ENCODE measurements around the gene QSER1. TPM values are rescaled to one million over a fixed set of nuclear protein-coding genes. Genes with fewer than 3 reads are reported as not detected.

The QSER1 gene
- total and polyA plus RNA-seq, 2 experiments from 2014 or later: 4.5 to 32.1 TPM

DNA sequence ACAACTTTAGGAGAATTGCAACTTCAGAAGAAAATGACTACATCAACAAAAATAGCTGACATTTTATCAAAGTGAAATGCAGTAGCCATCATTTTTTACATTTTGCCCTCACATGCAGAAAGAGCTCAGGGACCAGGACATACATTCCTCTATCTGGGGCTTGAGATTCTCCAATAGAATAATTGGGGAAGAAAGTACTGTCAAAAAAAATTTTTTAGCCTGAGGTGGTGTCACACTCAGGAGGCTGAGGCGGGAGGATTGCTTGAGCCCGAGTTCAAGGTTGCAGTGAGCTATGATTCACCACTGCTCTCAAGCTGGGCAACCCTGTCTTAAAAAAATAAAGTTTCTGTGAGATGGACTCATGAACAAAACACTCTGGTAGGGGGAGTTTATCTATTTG lies 90.9 kb downstream of the QSER1 start:
- no peak for DNase-seq (ENCODE audit: low read depth in 1 of 2, low spot score in 1 of 2)
- Histone ChIP-seq H3K27me3 (no peaks in the 10 kb centered on the region), H3K27ac (no peak overlapping the region), H3K4me3 (no peak overlapping the region), H3K36me3 (no peaks in the 10 kb centered on the region), H3K4me1 (ENCODE audit: low read depth) (no peaks in the 10 kb centered on the region), H3K9me3 (ENCODE audit: low read depth) (no peaks in the 10 kb centered on the region)
- TF ChIP-seq, protein P1, sequence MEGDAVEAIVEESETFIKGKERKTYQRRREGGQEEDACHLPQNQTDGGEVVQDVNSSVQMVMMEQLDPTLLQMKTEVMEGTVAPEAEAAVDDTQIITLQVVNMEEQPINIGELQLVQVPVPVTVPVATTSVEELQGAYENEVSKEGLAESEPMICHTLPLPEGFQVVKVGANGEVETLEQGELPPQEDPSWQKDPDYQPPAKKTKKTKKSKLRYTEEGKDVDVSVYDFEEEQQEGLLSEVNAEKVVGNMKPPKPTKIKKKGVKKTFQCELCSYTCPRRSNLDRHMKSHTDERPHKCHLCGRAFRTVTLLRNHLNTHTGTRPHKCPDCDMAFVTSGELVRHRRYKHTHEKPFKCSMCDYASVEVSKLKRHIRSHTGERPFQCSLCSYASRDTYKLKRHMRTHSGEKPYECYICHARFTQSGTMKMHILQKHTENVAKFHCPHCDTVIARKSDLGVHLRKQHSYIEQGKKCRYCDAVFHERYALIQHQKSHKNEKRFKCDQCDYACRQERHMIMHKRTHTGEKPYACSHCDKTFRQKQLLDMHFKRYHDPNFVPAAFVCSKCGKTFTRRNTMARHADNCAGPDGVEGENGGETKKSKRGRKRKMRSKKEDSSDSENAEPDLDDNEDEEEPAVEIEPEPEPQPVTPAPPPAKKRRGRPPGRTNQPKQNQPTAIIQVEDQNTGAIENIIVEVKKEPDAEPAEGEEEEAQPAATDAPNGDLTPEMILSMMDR (IDR thresholded peaks at IDR 0.05; ENCODE audit: low read depth, low read length): no peak

GRCh38 chr11:32985600-32985999 lies 93.0 kb downstream of the QSER1 start:
- TF ChIP-seq, protein P1 (IDR thresholded peaks at IDR 0.05; ENCODE audit: low read depth, low read length): no peak
- Histone ChIP-seq H3K27me3 (no peaks in the 10 kb centered on the region), H3K4me3 (no peak overlapping the region), H3K9me3 (ENCODE audit: low read depth) (no peaks in the 10 kb centered on the region), H3K27ac (no peak overlapping the region), H3K36me3 (no peaks in the 10 kb centered on the region), H3K4me1 (ENCODE audit: low read depth) (no peaks in the 10 kb centered on the region)
- DNase-seq (ENCODE audit: low read depth in 1 of 2, low spot score in 1 of 2): no peak

GRCh38 chr11:32987851-32988250 lies 95.2 kb downstream of the QSER1 start:
- DNase-seq (ENCODE audit: low read depth in 1 of 2, low spot score in 1 of 2): no peak
- H3K27me3 ChIP-seq: no peaks in the 10 kb centered on the region
- TF ChIP-seq, protein P1 (IDR thresholded peaks at IDR 0.05; ENCODE audit: low read depth, low read length): no peak
- H3K4me1 ChIP-seq (ENCODE audit: low read depth): no peaks in the 10 kb centered on the region
- H3K4me3 ChIP-seq: no peak overlapping the region
- no peak overlapping the region for H3K27ac ChIP-seq
- H3K36me3 ChIP-seq: no peaks in the 10 kb centered on the region
- no peaks in the 10 kb centered on the region for H3K9me3 ChIP-seq (ENCODE audit: low read depth)

GRCh38 chr11:32990481-32990880 lies 97.9 kb downstream of the QSER1 start:
- H3K4me3 ChIP-seq: no peak overlapping the region
- H3K27me3 ChIP-seq: no peaks in the 10 kb centered on the region
- TF ChIP-seq, protein P1 (IDR thresholded peaks at IDR 0.05; ENCODE audit: low read depth, low read length): no peak
- H3K27ac ChIP-seq: no peak overlapping the region
- no peaks in the 10 kb centered on the region for H3K4me1 ChIP-seq (ENCODE audit: low read depth)
- DNase-seq (ENCODE audit: low read depth in 1 of 2, low spot score in 1 of 2): no peak
- H3K36me3 ChIP-seq: no peaks in the 10 kb centered on the region
- no peaks in the 10 kb centered on the region for H3K9me3 ChIP-seq (ENCODE audit: low read depth)

- Histone ChIP-seq H3K9me3 (ENCODE audit: low read depth) (no peaks in the 10 kb centered on the region), H3K36me3 (no peaks in the 10 kb centered on the region), H3K27me3 (no peaks in the 10 kb centered on the region), H3K4me3 (no peak overlapping the region), H3K4me1 (ENCODE audit: low read depth) (no peaks in the 10 kb centered on the region), H3K27ac (no peak overlapping the region)
- TF ChIP-seq, protein P1 (IDR thresholded peaks at IDR 0.05; ENCODE audit: low read depth, low read length): no peak
- DNase-seq (ENCODE audit: low read depth in 1 of 2, low spot score in 1 of 2): no peak
Observed at GRCh38 chr11:32991427-32991826, 98.8 kb downstream of the QSER1 start.

GRCh38 chr11:32991898-32992297 lies 99.3 kb downstream of the QSER1 start:
- no peaks in the 10 kb centered on the region for H3K4me1 ChIP-seq (ENCODE audit: low read depth)
- H3K27ac ChIP-seq: no peak overlapping the region
- H3K4me3 ChIP-seq: no peak overlapping the region
- DNase-seq (ENCODE audit: low read depth in 1 of 2, low spot score in 1 of 2): no peak
- TF ChIP-seq, protein P1 (IDR thresholded peaks at IDR 0.05; ENCODE audit: low read depth, low read length): no peak
- H3K27me3 ChIP-seq: no peaks in the 10 kb centered on the region
- no peaks in the 10 kb centered on the region for H3K36me3 ChIP-seq
- H3K9me3 ChIP-seq (ENCODE audit: low read depth): no peaks in the 10 kb centered on the region
